Mucosa of descending colon (tissue), 3 donors: Measurements from ENCODE around the gene STK32B. TPM values are rescaled to one million over a fixed set of nuclear protein-coding genes. Genes with fewer than 3 reads are reported as not detected.

Experiments
- ATAC-seq: fragments of 200-7000 bp; cut with Tn5 transposase; one replicate; pipeline ENCODE4 v1.9.1; 2020; ENCODE audit warnings: mild to moderate bottlenecking, moderate library complexity
- DNase-seq, 3 donors: peaks; one replicate each; pipeline ENCODE4 v3.0.0-alpha.2; 2020
- H3K36me3 ChIP-seq: fragments of 200-600 bp; one replicate; pipeline ENCODE4 v1.8.0; 2021; ENCODE audit warnings: low read depth, mild to moderate bottlenecking
- H3K4me1 ChIP-seq: fragments of 200-600 bp; one replicate; pipeline ENCODE4 v1.8.0; 2021; ENCODE audit warnings: low read depth, mild to moderate bottlenecking
- H3K4me3 ChIP-seq: fragments of 200-600 bp; one replicate; pipeline ENCODE4 v1.8.0; 2021; ENCODE audit warnings: mild to moderate bottlenecking
- H3K9me3 ChIP-seq: fragments of 200-600 bp; one replicate; pipeline ENCODE4 v1.8.0; 2021; ENCODE audit warnings: mild to moderate bottlenecking
- intact Hi-C, 2 donors: fragments of 100-400 bp; cut with DNase I in 1 of 2; cut with micrococcal nuclease in 1 of 2; formaldehyde crosslinking; loops; one replicate each; pipeline versions ENCODE4 v1.11.0 to v1.11.1; 2022; cut with DNase I, micrococcal nuclease
- total RNA-seq, 3 donors: library from RNA; stranded (reverse); fragmentation: NEBNext Ultra II Directional in 2 of 3; extraction: Animal tissue kit (Norgen Biotek cat#: 25700) in 2 of 3; gene quantifications; one replicate each; pipeline versions ENCODE4 v1.2.1 to v1.2.4, GENCODE V29; 2021 to 2023
- TF ChIP-seq, protein P1 (sequence below): fragments of 200-600 bp; IDR thresholded peaks from one replicate; pipeline ENCODE4 v1.8.0; 2022; ENCODE audit warnings: antibody characterized with exemption, mild to moderate bottlenecking
- donor health status: DM: no; HTN: no; CAD: no; lungs with moderate emphysema.
- donor health status: DM: no; HTN: no; CAD: no.
- donor health status: DM: no; HTN: yes; CAD: no.

Gene STK32B
- total RNA-seq, 3 donors from 2014 or later: 0.67 to 2.2 (median 1.1) TPM

DNA sequence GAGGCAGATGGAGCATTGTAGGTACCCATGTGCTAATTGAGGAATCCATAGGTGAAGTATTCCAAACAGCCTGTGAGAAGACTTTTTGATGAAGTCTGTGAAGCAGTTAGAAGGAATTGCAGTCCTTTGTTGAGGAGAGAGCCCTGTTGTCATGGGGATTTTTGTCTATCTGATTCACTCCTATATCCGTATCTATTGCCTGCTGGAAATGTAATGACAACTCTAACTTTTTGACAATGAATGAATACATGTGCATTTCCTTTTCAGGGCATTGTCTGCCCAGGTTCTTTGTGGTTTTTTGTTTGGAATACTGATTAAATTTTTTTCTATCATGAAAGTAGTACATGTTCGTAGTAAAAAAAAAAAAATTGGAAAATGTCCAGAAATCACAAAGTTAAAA is 31.1 kb downstream of the STK32B start:
- TF ChIP-seq, protein P1, sequence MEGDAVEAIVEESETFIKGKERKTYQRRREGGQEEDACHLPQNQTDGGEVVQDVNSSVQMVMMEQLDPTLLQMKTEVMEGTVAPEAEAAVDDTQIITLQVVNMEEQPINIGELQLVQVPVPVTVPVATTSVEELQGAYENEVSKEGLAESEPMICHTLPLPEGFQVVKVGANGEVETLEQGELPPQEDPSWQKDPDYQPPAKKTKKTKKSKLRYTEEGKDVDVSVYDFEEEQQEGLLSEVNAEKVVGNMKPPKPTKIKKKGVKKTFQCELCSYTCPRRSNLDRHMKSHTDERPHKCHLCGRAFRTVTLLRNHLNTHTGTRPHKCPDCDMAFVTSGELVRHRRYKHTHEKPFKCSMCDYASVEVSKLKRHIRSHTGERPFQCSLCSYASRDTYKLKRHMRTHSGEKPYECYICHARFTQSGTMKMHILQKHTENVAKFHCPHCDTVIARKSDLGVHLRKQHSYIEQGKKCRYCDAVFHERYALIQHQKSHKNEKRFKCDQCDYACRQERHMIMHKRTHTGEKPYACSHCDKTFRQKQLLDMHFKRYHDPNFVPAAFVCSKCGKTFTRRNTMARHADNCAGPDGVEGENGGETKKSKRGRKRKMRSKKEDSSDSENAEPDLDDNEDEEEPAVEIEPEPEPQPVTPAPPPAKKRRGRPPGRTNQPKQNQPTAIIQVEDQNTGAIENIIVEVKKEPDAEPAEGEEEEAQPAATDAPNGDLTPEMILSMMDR: no peak
- ATAC-seq (no peak), DNase-seq (no peak)
- peaks cover 16% of the 10 kb centered on the region for H3K9me3 ChIP-seq
- H3K4me3 ChIP-seq: no peak overlapping the region
- H3K36me3 ChIP-seq: no peaks in the 10 kb centered on the region
- intact Hi-C loops: no loop called here
- no peaks in the 10 kb centered on the region for H3K4me1 ChIP-seq

DNA sequence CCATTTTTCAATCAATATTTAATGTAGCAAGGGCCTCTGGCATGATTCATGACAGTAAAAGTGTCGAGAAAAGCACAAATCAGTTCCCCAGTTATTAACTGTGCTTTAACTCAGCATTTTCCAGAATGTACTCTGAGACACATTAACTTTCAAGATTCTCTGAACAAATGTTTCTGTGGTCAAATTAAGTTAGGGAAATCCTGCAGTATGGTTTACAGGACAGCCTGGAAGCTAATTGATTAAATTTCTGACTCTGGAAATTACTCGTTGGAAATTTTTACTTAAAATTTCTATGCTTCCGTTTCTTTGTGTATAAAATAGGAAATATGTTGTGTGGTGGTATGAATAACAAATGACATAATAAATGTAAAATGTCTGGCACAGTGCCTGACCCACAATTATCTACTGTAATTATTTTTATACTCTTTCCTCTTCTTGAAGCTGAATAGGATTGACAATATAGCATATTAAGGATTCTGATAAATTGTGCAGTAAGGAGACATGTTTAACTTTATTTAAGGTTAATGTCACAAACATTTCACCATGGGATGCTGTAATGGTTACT is 33.7 kb downstream of the STK32B start:
- DNase-seq (no peak), ATAC-seq (no peak)
- H3K9me3 ChIP-seq: peaks cover 15% of the 10 kb centered on the region
- TF ChIP-seq, protein P1: no peak
- H3K4me3 ChIP-seq: no peak overlapping the region
- no peaks in the 10 kb centered on the region for H3K36me3 ChIP-seq
- intact Hi-C loops: no loop called here
- no peaks in the 10 kb centered on the region for H3K4me1 ChIP-seq

DNA sequence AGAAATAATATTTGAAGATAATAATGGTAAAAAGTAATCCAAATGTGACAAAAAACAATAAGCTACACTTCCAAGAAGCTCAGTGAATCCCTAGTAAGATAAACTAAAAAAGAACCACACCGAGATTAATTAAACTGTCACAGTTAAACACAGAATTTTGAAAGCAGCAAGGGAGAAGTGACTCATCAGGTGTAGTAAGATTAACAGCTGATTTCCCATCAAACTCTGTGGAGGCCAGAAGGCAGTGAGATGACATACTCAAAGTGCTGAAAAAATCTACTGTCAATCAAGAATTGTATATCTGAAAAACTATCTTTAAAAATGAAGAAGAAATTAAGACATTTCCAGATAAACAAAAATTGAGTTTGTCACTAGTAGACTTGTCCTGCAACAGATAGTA is 35.3 kb downstream of the STK32B start:
- ATAC-seq: no peak
- no peak for DNase-seq
- no peak overlapping the region for H3K4me3 ChIP-seq
- no peaks in the 10 kb centered on the region for H3K36me3 ChIP-seq
- intact Hi-C loops: no loop called here
- no peaks in the 10 kb centered on the region for H3K4me1 ChIP-seq
- peaks cover 11% of the 10 kb centered on the region for H3K9me3 ChIP-seq
- TF ChIP-seq, protein P1: no peak

DNA sequence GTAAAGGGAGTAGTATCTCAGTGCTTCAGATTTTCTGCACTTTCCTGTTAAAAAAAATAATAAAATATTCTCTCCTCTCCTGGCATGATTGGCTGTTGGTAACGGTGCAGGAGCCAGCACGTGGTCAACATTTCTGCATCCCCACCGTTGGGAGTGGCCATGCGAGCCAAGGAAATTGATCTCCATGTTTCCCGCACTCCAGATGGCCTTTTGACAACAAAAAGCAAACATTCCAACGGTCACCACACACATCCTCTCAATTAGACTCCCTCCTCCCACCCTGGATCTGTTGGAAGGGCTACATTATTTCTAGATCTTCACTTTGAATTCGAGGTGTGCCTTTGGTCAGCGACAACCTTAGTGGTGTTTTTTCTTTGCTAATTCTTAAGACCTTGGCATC is 45.0 kb downstream of the STK32B start:
- Histone ChIP-seq H3K9me3 (no peaks in the 10 kb centered on the region), H3K4me3 (no peak overlapping the region), H3K36me3 (no peaks in the 10 kb centered on the region), H3K4me1 (no peaks in the 10 kb centered on the region)
- no peak for ATAC-seq
- TF ChIP-seq, protein P1: no peak
- no peak for DNase-seq
- intact Hi-C loops: no loop called here

DNA sequence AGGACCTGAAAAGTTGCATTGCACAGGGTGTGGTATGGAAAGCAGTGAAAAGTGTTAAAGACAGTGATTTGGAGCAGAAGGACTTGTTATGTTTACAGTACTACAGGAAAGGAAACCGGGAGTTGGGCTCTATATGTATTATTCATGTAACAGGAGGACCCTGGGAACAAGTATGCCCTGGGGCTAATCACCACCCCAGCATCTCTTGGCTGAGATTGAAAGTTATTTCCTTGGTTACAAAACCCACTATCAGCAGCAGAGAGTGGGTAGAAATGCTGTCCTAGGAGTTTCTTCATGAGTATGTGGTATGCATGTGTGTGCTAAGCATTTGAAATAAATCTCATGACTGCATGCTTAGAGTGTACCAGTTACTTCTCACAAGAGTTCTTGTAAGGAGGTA is 46.9 kb downstream of the STK32B start:
- Histone ChIP-seq H3K4me1 (no peaks in the 10 kb centered on the region), H3K4me3 (no peak overlapping the region), H3K9me3 (no peaks in the 10 kb centered on the region), H3K36me3 (no peaks in the 10 kb centered on the region)
- no peak for ATAC-seq
- intact Hi-C loops: no loop called here
- TF ChIP-seq, protein P1: no peak
- DNase-seq: no peak

DNA sequence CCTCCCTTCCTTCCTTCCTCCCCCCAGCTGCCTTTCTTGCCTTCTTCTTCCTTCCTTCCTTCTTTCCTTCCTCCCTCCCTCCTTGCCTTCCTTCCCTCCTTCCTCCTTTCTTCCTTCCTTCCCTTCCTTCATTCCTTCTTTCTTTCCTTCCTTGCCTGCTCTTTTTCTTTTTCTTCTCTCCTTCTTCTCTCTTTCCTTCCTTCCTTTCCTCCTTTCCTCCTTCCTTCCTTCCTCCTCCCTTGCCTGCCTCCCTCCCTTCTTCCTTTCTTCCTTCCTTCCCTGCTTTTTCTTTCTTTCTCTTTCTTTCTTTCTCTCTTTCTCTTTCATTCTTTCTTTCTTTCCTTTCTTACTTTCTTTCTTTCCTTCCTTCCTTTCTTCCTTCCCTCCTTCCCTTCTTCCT is 49.1 kb downstream of the STK32B start:
- Histone ChIP-seq H3K4me1 (no peaks in the 10 kb centered on the region), H3K9me3 (no peaks in the 10 kb centered on the region), H3K36me3 (no peaks in the 10 kb centered on the region), H3K4me3 (no peak overlapping the region)
- ATAC-seq: no peak
- DNase-seq: no peak
- intact Hi-C loops: no loop called here
- TF ChIP-seq, protein P1: no peak
